Lower lobe of right lung (tissue), 2 donors: Measurements from ENCODE around the gene MTOR. TPM values are rescaled to one million over a fixed set of nuclear protein-coding genes. Genes with fewer than 3 reads are reported as not detected.
A peak's percentile ranks its signal among the peaks of the same experiment; 100 is the strongest.

ENCODE experiments used
- ATAC-seq, 2 donors: fragments of 200-7000 bp; cut with Tn5 transposase; one replicate each; pipeline ENCODE4 v1.9.1; 2020 to 2022; ENCODE audit warnings: mild to moderate bottlenecking in 2 of 2, moderate library complexity in 2 of 2
- DNase-seq: peaks from one replicate; pipeline ENCODE4 v3.0.0-alpha.2; 2020
- H3K27ac ChIP-seq: fragments of 200-600 bp; one replicate; pipeline ENCODE4 v1.8.0; 2022
- H3K27me3 ChIP-seq: fragments of 200-600 bp; one replicate; pipeline ENCODE4 v1.8.0; 2022; ENCODE audit warnings: low read depth
- H3K36me3 ChIP-seq: fragments of 200-600 bp; one replicate; pipeline ENCODE4 v1.8.0; 2022; ENCODE audit warnings: mild to moderate bottlenecking
- H3K4me1 ChIP-seq: fragments of 200-600 bp; one replicate; pipeline ENCODE4 v1.8.0; 2022
- H3K4me3 ChIP-seq: fragments of 200-600 bp; one replicate; pipeline ENCODE4 v1.8.0; 2022; ENCODE audit warnings: mild to moderate bottlenecking
- H3K9me3 ChIP-seq: fragments of 200-600 bp; one replicate; pipeline ENCODE4 v1.8.0; 2022
- intact Hi-C: fragments of 100-400 bp; cut with DNase I; formaldehyde crosslinking; loops from one replicate; pipeline ENCODE4 v1.11.0; 2022
- total RNA-seq: library from RNA; stranded (reverse); fragmentation: NEBNext Ultra II Directional; extraction: Animal tissue kit (Norgen Biotek cat#: 25700); gene quantifications from one replicate; pipeline ENCODE4 v1.2.1, GENCODE V29; 2021
- TF ChIP-seq, protein P1 (sequence below): fragments of 200-600 bp; IDR thresholded peaks from one replicate; pipeline ENCODE4 v1.8.0; 2022; ENCODE audit warnings: antibody characterized with exemption, mild to moderate bottlenecking
- donor health status: DM: no; HTN: yes; CAD: no; lungs with severe emphysema.

MTOR gene
- total RNA-seq, 1 donor from 2014 or later: 33.7 TPM

GRCh38 chr1:11151114-11151513, 111.2 kb downstream of the MTOR start:
- TF ChIP-seq, protein P1, sequence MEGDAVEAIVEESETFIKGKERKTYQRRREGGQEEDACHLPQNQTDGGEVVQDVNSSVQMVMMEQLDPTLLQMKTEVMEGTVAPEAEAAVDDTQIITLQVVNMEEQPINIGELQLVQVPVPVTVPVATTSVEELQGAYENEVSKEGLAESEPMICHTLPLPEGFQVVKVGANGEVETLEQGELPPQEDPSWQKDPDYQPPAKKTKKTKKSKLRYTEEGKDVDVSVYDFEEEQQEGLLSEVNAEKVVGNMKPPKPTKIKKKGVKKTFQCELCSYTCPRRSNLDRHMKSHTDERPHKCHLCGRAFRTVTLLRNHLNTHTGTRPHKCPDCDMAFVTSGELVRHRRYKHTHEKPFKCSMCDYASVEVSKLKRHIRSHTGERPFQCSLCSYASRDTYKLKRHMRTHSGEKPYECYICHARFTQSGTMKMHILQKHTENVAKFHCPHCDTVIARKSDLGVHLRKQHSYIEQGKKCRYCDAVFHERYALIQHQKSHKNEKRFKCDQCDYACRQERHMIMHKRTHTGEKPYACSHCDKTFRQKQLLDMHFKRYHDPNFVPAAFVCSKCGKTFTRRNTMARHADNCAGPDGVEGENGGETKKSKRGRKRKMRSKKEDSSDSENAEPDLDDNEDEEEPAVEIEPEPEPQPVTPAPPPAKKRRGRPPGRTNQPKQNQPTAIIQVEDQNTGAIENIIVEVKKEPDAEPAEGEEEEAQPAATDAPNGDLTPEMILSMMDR: no peak
- no peaks in the 10 kb centered on the region for H3K27me3 ChIP-seq
- no peak overlapping the region for H3K4me3 ChIP-seq
- H3K9me3 ChIP-seq: no peaks in the 10 kb centered on the region
- DNase-seq (no peak), ATAC-seq (no peak)
- H3K4me1 ChIP-seq: peaks cover 22% of the 10 kb centered on the region
- peaks cover 68% of the 10 kb centered on the region for H3K36me3 ChIP-seq
- no peak overlapping the region for H3K27ac ChIP-seq
- intact Hi-C loops: no loop called here

GRCh38 chr1:11150326-11150725, 112.0 kb downstream of the MTOR start:
- H3K27me3 ChIP-seq: no peaks in the 10 kb centered on the region
- peaks cover 22% of the 10 kb centered on the region for H3K4me1 ChIP-seq
- TF ChIP-seq, protein P1: no peak
- no peak overlapping the region for H3K27ac ChIP-seq
- no peak for ATAC-seq
- H3K9me3 ChIP-seq: no peaks in the 10 kb centered on the region
- H3K36me3 ChIP-seq: peaks cover 68% of the 10 kb centered on the region
- no peak overlapping the region for H3K4me3 ChIP-seq
- intact Hi-C loops: no loop called here
- DNase-seq: no peak

DNA sequence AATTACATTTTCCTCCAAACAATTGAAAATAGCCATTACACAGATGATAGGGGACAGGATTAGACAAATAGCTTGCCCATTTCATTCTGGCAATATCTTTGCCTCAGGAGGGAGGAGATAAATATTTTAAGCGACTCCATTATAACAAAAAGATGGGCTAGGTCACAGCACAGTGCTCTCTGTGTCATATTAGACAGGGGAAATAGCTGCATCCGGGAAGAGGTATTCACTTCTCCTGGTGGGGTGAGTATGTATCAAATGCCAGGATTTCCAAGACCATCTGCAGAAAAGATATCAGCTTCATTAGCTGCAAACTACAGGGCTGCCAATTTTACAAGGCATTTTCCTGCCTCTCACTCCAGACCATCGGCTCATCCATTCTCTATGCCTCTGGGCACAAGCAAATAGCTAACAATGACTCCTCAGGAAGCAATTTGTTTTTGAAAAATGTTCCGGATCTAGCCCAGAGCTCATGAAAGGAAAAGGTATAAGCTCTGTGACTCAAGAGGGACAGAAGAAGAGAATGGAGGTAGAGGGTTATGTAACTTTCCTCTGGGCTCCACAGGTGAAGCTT, 115.1 kb downstream of the MTOR start:
- intact Hi-C loops: no loop called here
- DNase-seq: no peak
- H3K4me1 ChIP-seq: peaks cover 19% of the 10 kb centered on the region
- ATAC-seq: no peak
- H3K36me3 ChIP-seq: peaks cover 78% of the 10 kb centered on the region
- H3K27ac ChIP-seq: no peak overlapping the region
- no peaks in the 10 kb centered on the region for H3K27me3 ChIP-seq
- no peak overlapping the region for H3K4me3 ChIP-seq
- TF ChIP-seq, protein P1: no peak
- no peaks in the 10 kb centered on the region for H3K9me3 ChIP-seq

GRCh38 chr1:11145741-11146140, 116.6 kb downstream of the MTOR start:
- Histone ChIP-seq H3K4me3 (no peak overlapping the region), H3K36me3 (peaks cover 75% of the 10 kb centered on the region), H3K4me1 (peaks cover 7% of the 10 kb centered on the region), H3K27ac (no peak overlapping the region), H3K27me3 (no peaks in the 10 kb centered on the region), H3K9me3 (no peaks in the 10 kb centered on the region)
- intact Hi-C loops: no loop called here
- DNase-seq: no peak
- ATAC-seq: no peak
- TF ChIP-seq, protein P1: no peak

DNA sequence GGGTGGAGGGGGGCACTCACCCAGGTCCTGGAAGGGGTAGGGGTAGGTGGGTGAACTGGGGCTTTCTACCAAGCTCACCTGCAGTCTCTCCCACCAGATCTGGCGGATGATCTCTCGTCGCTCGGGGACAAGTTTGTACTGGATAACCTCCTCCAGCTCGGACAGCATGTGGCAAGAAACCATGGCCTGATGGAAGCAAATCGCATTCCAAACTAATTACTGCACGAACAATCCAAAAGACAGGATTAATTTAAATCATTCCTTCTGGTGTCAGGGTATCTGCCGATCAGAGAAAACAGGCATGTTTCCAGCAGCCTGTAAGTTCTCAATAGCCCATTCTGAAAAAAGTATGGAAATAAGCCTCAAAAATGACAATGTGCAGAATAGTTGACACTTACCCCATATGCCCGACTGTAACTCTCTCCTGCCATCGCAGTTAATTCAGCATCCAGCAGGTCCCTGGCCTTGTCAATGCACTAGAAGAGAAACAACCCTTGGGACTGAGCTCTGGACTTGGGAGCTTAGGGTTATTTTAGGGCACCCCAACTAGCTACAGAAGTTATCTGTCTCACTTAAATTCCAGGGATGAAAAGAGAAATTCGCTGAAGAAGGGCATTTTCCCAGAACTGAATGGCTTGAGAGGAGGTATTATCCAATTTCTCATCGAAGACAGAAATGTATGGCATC, 117.6 kb downstream of the MTOR start:
- H3K36me3 ChIP-seq: peaks cover 79% of the 10 kb centered on the region
- H3K27ac ChIP-seq: peak overlapping the region; percentile 7
- ATAC-seq: no peak

More for the DNA sequence above, 117.6 kb downstream of the MTOR start:
- TF ChIP-seq, protein P1: no peak
- peaks cover 6% of the 10 kb centered on the region for H3K4me1 ChIP-seq
- no peaks in the 10 kb centered on the region for H3K27me3 ChIP-seq
- H3K4me3 ChIP-seq: no peak overlapping the region
- DNase-seq: no peak
- H3K9me3 ChIP-seq: no peaks in the 10 kb centered on the region
- intact Hi-C loops: no loop called here
